ENCODE measurements around the gene GRAMD4. TPM values are rescaled to one million over a fixed set of nuclear protein-coding genes. Genes with fewer than 3 reads are reported as not detected.

Gene GRAMD4
- total RNA-seq, 2 donors from 2014 or later, result 58.5 to 95.4 TPM

DNA sequence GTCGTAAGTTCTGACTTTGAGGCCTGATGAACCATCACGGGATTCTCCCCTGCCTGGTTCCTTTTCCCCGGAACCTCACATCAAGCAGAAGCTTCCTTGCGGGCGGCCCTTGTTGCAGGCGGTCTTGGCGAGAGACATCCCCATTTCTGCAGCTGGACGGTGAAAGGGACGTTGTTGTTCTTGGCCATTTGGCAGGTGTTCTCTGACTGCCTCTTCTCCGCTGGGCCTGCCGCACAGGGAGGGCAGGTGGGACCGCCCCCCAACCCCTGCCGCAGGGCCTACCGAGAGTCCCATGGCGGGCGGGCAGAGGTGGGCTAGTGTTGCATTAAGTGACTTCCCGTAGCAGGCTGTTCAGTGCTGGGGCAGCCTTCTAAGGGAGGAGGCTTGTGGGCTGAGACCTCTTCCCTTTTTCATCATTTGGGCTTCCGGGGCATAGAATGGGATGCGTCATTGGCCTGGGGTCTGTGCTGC is 26.9 kb upstream of the GRAMD4 start:
- intact Hi-C loops (cut with DNase I), result loop anchor here in 1 of 2 donors (5.0 kb wide), 1 partner anchor 54 kb away; no protein-coding TSS in a partner anchor
- peak in 1 of 2 donors; percentile 4 for ATAC-seq
- peak; percentile 48 for DNase-seq

DNA sequence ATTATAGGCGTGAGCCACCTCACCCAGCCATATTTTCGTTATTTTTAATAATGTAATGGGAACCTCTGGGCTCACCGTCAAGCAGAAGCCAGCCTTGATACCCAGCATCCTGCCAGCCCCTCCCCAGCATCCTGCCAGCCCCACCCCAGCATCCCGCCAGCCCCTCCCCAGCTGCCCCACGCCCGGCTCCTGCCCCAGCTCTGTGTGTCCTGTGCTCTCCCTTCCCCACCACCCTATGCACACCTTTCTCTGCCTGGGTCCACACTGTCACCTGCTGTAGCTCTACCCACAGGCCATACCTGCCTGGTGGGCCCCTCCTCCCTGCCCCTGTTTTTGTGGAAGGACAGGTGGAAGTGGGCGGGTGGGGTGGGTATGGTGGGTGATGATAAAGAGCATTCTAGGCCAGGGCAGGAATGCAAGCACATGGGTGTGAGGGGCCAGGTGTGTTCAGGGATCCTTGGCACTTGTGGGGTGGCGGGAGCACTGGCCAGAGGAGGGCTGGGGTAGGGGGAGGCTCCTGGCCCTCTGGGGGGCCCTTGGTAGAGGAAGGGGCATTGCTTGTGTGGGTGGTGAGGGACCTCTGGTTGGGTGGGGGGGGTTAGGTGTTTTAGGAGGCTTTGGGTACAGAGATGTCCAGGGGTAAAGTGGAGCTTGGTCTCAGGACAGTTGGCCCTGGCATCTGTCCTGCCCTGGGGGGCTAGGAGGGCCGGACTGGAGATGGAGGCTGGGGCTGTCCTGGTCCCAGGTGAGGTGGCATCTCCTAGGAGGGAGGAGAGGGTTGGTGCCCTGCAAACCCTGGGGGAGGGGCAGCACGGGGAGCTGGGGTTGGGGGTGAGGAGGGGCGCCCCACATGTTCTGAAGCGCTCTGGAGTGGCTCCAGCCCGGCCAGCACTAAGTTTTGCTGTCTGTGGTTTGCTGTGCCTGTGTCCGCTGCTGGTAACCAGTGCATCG is 25.9 kb upstream of the GRAMD4 start:
- DNase-seq (no peak), ATAC-seq (no peak)
- intact Hi-C loops (cut with DNase I), result loop anchor here in 1 of 2 donors (5.0 kb wide), 1 partner anchor 53 kb away; no protein-coding TSS in a partner anchor

DNA sequence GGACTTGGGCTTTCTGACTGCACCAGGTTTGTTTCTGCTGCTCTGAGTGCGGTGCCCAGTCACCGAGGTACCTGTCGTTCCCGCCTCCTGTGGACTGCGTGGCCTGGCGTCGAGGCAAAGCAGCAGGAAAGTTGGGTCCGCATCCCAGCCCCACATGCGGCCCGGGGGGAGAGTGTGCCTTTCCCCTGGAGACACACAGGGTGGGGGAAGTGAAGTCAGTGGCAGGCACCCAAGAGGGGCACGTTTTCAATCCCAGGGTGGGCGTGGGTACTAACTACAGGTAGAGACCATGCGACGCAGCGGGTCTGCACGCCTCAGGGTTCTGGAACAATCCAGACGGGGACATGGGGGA is 25.3 kb upstream of the GRAMD4 start:
- DNase-seq (no peak), ATAC-seq (no peak)
- intact Hi-C loops (cut with DNase I), result loop anchor here in 1 of 2 donors (5.0 kb wide), 1 partner anchor 52 kb away; no protein-coding TSS in a partner anchor

DNA sequence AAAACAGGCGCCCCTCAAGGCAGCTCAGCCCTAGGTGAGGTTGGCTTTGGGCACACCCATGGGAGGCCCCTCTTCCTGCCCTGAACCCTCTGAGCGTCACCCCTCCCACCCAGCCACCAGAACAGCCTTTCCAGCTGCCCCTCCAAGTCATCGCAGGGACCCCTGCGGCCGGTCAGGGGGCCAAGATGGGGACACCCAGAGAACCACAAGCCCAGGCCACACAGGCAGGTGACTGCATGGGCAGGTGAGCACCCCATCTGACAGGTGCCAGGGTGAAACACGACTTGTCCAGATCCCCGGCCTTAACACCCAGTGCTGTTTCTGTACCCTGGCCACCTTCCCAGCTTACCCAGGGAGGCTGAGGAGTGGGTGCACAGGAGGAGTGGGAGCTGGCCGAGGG is 24.6 kb upstream of the GRAMD4 start:
- no peak for DNase-seq
- intact Hi-C loops (cut with DNase I), result no loop called here
- no peak for ATAC-seq

DNA sequence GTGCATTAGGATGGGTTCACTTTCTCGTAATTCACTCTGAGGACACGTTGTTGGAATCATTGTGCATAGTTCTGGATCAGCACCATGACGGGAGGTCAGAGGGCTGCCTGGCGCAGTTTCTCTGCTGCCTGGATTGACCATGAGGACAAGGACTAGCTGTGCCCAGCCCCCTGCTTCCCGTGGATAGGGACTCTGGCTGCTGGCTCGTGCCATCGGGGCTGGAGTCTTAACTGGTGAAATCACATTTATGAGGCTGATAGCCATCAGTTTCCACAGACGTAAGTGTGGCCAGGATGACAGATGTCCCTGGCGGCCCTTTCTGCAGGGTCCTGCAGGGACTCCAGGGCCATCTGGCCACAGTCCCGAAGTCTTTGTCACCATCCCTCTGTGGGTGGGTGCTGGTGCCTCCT is 24.1 kb upstream of the GRAMD4 start:
- intact Hi-C loops (cut with DNase I), result no loop called here
- peak; percentile 85 for DNase-seq
- peak; percentile 70 to 76 for ATAC-seq

DNA sequence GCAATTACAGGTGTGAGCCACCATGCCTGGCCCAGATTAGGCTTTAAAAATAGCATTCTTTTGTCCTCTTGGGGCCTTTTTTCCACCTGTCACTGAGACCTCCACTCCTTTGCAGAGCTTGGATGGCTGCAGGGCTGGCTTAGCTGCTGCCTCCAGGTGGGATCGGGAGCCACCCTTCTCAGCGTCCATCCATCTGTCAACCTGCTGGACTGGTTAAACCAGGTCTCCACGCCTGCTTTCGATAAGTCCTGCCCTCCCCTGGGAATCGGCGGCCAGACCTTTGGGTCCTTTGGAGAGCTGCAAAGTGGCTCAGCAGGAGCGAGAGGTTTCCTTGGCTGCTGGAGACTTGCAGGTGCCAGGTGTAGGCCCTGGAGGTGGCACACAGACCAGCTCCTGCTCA is 23.4 kb upstream of the GRAMD4 start:
- intact Hi-C loops (cut with DNase I), result no loop called here
- ATAC-seq (no peak), DNase-seq (no peak)

DNA sequence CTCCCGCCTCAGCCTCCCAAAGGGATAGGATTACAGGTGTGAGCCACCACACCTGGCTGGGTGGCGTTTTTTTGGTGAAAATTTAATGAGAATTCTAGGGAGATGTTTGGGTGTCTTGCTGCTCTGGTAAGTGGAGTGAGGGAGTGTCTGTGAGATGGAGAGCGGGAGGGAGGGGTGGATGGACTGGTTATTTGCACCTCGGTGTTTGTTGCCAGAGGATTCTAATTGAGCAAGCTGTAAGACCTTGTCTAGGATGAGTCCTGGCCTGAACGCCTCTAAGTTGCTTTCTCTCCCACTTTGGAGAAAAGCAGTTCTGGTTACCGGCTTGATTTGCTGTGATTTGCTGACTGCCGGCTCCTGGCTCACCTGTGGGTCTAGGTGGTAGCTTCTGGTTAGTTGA is 22.0 kb upstream of the GRAMD4 start:
- ATAC-seq, result no peak
- intact Hi-C loops (cut with DNase I), result no loop called here
- no peak for DNase-seq

DNA sequence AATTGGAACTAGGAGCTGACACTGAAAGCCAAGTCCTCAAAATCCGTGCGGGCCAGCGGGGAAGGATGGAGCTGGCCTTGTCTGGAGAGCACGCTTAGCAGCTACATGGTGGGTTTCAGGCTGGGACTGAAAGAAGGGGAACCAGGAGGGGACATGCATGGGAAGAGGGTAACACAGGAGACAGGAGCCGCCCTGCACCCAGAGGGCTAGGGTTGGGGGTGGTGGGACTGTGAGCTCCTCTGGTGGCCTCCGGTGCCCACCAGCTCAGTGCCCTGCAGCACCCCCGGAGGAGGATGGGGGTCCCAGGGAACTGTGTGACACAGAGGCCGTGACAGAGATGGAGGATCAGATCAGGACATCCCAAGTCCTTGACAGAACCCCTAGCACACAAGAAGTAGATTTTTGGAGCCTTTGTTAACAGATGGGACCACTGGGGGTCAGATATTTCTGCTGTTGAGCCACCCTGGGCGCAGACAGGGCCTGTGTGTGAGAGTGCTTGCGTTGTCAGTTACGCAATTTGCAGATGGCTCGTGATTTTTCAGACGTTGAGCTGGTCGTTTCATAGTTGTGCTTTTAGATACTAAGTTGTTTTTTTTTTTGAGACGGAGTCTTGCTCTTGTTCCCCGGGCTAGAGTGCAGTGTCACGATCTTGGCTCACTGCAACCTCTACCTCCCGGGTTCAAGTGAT is 21.3 kb upstream of the GRAMD4 start:
- DNase-seq (no peak), ATAC-seq (no peak)
- intact Hi-C loops (cut with DNase I), result no loop called here

DNA sequence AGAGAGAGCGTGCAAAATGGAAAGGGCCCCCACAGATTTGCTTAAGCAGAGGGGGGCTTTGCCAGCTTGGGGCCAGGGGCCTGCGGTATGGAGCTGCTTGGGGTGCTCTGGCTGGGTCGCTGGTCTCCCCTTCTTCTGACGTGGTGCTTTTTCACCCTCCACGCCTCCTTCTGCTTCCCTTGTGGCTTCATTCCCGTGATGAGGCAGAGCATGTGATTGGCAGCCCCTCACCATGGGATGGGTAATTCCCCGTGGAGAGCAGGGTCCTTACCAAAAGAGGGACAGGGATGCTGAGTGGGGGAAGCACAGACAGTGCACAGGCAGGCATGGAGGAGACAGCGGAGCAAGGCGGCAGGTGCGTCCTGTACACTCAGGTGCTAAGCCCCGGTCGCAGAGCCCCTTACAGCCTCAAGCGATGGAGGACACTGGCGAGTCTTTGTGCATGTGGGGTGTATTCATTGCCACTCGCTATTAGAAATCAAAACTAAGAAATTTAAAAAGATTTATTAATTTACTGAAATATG is 19.9 kb upstream of the GRAMD4 start:
- DNase-seq, result no peak
- intact Hi-C loops (cut with DNase I), result no loop called here
- ATAC-seq, result no peak

DNA sequence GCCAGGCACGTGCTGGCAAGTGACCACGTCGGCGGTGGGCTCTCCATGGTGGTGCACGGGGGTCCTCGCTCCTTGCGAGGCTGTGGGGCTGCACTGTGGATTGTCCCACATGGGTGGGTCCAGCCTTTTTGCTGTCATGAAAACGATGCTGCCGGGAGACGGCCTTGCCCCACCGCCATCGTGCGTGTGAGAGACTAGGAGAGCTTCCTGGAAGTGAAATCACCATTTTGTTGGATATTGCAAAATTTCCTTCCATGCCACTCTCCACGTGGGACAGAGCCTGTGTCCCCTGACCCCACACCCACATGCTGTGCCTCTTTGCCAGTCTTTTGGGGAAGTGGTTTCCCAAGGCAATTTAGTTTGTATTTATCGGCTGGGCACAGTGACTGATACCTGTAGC is 18.2 kb upstream of the GRAMD4 start:
- intact Hi-C loops (cut with DNase I), result no loop called here
- DNase-seq, result no peak

DNA sequence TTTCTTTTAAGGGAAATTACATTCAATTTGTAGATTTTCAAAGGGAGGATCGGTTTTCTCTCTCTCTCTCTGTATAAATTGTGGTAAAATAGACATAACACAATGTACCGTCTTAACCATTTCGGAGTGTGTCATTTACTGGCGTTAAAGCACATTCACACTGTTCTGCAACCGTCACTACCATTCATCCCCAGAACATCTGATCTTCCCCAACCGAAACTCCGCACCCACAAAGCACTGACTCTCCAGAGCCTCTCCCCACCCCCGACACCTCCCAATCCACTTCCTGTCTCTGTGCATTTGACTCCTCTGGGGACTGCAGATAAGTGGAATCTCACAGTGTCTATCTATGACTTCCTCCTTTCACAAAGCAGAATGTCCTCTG is 15.9 kb upstream of the GRAMD4 start:
- DNase-seq (no peak), ATAC-seq (peak; percentile 48 to 66)
- intact Hi-C loops (cut with DNase I), result no loop called here

More for the DNA sequence above, 18.2 kb upstream of the GRAMD4 start:
- peak; percentile 31 to 48 for ATAC-seq

DNA sequence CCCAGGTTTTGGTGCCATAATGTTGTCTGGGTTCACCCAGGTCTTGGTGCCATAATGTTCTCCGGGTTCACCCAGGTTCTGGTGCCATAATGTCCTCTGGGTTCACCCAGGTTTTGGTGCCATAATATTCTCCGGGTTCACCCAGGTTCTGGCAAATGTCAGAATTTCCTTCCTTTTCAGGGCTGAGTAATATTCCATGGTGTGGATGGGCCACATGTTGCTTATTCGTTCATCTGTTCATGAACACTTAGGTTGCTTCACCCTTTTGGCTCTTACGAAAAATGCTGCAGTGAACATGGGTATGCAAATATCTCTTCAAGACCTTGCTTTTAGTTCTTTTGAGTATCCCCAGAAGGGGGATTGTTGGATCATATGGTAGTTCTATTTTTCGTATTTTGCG is 15.1 kb upstream of the GRAMD4 start:
- ATAC-seq (no peak), DNase-seq (no peak)
- intact Hi-C loops (cut with DNase I), result no loop called here

DNA sequence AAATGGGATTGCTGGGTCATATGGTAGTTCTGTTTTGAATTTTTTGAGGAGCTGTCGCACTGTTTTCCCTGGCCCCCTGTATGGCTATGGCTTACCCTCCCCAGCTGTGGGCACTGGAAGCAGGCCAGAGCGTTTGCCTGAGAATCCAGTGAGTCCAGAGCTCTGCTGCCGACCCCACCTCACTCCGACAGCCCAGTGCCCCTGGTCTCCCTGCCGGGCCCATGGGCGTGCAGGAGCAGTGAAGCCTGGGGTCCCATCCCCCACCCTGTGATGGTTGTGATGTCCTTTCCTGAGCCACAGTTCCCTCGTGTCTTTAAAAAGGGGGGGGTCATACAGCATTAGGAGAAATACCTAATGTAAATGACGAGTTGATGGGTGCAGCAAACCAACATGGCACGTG is 13.3 kb upstream of the GRAMD4 start:
- ATAC-seq (no peak), DNase-seq (no peak)
- intact Hi-C loops (cut with DNase I), result no loop called here

DNA sequence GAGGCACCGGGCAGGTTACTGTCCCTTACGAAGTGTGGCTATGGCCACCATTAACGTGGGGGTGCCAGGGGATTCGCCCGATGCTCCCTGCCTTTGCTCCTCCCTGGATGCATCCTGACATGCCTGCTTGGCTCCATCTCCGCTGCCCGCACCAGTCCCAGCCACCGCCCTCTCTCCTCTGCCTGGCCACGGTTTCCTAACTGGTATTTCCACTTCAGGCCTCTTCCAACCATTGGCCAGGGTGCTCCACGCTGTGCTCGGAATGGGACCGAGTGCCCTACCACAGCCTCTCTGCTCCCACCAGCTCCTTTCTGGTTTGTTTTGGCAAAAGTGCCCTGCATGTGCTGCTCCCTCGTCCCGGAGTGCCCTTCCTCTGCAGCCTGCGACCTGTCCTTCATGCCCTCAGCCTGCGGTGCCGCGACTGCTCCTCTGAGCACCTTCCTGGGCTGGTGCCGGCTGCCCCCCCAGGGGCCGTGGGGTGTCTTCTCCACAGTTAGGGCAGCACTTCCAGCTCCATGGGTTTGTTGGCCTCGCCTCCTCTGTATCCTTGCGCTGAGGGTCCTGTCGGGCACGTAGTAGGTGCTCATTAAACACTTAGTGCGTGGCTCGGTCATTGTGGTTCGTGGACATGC is 12.6 kb upstream of the GRAMD4 start:
- DNase-seq, result no peak
- intact Hi-C loops (cut with DNase I), result no loop called here
- ATAC-seq, result peak in 1 of 2 donors; percentile 15

DNA sequence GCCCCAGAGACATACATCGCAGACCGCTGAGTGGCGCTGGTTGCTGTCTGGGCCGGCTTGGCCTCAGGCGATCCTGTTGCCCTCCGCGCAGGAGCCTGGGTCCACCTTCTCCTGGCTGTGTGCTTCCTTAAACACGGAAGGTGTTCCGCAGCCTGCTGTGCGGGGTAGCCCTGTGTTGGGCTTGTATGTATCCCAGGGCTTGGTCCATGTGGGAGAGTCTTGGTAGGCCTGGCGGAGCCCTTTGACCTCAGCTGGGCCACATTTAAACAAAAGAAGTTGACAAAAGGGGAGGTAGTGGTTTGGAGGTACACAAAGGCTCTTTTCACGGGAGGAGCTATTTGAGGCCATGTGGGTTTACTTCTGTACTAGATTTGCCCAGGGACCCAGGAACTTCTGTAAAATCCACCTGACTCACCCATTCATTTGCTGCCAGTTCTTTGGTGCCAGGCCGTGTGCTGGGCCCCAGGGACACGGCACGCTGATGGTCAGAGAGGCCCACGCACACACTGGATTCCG is 11.0 kb upstream of the GRAMD4 start:
- intact Hi-C loops (cut with DNase I), result no loop called here

DNA sequence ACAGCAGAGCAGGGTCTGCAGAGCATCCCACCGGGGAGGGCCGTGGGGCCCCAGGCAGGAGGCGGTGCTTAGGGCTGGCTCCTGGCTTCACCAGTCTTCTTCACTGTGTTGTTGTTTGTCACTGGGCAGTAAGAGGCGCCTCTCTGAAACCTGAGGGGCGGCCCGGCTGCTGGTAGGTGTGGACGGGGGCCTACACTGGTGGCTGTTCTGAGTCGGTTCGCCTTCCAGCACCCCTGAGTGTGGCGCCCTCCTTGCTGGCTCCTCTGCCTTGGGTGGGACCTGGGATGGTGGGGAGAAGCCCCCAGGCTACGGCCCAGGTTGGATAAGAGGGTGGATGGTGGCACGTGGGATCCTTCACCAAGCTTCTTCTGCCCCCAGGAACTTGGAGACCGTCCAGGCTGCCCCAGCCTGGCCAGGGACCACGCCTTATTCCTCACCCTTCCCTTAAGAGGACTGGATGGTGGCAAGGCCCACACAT is 10.4 kb upstream of the GRAMD4 start:
- intact Hi-C loops (cut with DNase I), result no loop called here
- DNase-seq (no peak), ATAC-seq (peak in 1 of 2 donors; percentile 10)

More for the DNA sequence above, 11.0 kb upstream of the GRAMD4 start:
- DNase-seq (no peak), ATAC-seq (no peak)

DNA sequence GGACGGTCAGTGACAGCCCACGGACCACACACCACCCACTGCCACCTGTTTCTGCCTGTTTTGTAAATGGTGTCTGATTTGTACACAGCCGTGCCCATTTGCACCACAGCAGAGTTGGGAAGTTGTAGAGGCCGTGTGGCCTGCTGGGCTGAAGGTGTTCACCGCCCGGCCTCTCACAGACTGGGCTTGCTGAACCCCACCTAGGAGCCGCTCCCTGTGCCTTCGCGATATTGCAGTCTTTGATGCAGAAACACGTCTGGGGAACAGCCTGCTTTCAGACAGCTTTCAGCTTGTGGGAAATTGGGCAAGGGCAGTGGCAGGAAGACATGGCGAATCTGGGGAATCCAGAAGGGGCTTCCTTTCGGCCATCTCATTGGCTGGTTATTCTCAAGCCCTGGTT is 9.8 kb upstream of the GRAMD4 start:
- intact Hi-C loops (cut with DNase I), result no loop called here
- ATAC-seq (no peak), DNase-seq (no peak)

DNA sequence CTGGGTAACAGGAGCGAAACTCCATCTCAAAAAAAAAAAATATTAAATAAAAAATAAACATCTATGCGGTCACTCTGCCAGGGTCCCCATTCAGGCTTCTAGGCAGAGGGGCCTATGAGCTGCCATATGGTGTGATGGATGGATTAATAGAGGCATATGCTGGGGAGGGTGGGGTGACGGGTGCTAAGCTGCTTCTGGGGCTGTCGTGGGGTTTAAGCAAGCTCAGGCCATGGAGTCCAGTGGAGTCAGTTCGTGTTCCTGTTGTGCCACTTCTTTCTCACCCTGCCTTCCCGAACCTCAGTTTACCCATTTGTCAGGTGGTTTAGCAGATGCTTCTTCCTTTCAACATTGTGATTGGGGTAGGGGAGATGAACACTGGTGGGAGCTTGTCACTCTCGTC is 9.0 kb upstream of the GRAMD4 start:
- ATAC-seq (no peak), DNase-seq (no peak)
- intact Hi-C loops (cut with DNase I), result no loop called here

DNA sequence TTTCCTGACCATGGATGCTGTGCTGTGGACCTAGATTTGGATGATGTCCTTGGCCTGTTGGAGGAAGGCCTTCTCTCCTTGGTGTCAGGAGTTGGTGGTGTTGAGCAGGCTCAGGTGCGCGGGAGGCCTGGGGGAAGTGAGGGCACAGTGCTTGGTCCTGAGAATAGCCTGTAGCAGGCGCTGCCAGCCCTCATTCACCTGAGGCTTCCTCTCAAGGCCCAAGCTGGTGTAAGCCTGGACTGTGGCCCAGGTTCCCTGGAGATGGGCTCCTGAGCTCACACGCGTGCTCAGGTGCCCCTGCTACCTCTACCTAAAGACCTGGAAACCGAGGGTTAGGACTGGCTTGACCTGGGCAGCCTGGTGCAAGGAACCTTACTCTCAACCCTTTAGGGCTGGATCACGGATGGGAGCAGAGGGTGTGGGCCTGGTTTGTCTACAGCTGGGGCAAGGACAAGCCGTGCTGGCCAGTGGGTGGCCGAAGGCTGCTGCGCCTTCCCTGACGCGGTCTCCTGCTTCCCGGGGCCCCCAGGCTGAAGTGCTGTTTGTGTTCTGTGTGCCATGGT is 7.8 kb upstream of the GRAMD4 start:
- ATAC-seq, result peak; percentile 20 to 24
- intact Hi-C loops (cut with DNase I), result no loop called here
- DNase-seq, result no peak
